Epithelial cell of proximal tubule (primary cell): Measurements from ENCODE around the gene LIX1L. TPM values are rescaled to one million over a fixed set of nuclear protein-coding genes. Genes with fewer than 3 reads are reported as not detected.
A peak's percentile ranks its signal among the peaks of the same experiment; 100 is the strongest.

Experiments used
- DNase-seq: peaks from one replicate; pipeline ENCODE4 v3.0.0-alpha.2; 2011; ENCODE audit warnings: low read depth
- H3K4me3 ChIP-seq: 2 replicates; pipeline ENCODE4 v1.5.1; 2011; ENCODE audit warnings: low read depth, mild to moderate bottlenecking, low read length
- CTCF ChIP-seq: conservative IDR thresholded peaks from 2 replicates; pipeline ENCODE4 v1.5.1; 2012; ENCODE audit warnings: low read depth, mild to moderate bottlenecking, low read length
- total RNA-seq: library from RNA; depleted of rRNA; stranded (reverse); fragments of >200 nt; gene quantifications from 2 replicates; pipeline ENCODE4 v1.2.3, GENCODE V29; 2015

The LIX1L gene
- total RNA-seq, 1 donor from 2014 or later = 32.5 TPM

DNA sequence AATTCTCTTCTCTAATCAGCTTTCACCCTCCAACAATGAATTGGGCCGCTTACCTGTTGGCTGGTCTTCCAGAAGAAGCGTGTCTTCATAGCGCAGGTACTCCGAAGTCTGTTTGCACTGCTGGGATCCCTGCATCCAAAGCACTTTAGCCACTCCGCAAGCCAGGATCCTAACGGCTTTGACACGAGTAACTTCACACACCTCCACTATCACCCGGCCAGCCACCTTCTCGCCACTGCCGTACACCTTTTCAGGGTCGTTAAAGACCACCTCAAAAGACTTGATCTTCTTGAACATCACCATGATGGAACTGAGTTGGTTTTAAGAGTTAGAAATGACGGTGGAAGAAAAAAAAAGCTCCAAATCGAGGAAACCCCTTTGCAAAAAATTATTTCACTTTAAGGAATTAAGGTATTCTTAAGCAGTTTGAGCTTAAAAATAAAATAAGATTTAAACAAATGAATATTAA lies 38.2 kb upstream of the LIX1L start:
- no peak for DNase-seq
- H3K4me3 ChIP-seq = peak overlapping the region; percentile 81
- no peak for TF ChIP-seq CTCF

GRCh38 chr1:145995148-145995881 lies 37.5 kb upstream of the LIX1L start:
- DNase-seq = no peak
- H3K4me3 ChIP-seq = peak overlapping the region; percentile 81
- no peak for TF ChIP-seq CTCF

DNA sequence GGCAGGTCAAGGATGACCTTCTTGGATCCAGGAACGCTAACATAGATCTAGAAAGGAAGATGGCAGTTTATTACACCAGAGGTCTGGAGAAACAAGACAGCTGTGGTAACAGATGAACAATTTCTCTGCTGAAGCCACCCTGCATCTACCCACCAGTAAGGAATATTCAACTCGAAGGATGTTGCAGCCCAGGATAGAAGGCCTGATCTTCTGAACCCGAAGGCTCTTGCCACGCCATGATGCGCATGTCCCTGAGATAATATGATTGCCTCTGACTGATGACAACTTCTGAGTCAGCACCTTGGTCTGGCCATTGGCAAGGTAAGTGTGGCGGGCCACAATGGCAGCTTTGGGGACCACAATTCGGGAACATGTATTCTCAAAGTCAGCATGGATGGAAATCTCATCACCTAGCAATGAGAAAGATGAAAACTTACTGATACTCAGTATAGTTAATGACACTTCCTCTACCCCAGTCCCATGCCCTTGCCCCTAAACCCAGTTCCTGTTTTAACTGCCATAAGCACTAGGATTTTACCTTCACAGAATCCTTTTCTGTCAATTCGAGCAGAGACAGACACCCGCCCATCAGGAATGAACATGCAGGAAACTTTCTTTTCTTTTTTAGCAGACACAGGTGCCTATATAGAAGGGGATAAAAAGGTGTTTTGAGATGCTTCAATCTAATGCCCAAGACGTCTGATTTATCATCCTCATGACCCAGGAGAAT lies 36.7 kb upstream of the LIX1L start:
- no peak for DNase-seq
- peak overlapping the region; percentile 81 for H3K4me3 ChIP-seq
- TF ChIP-seq CTCF = no peak

- TF ChIP-seq CTCF = no peak
- DNase-seq = no peak
- H3K4me3 ChIP-seq = peak overlapping the region; percentile 81
These were observed 36.0 kb upstream of the LIX1L start for GRCh38 chr1:145993618-145994390.

DNA sequence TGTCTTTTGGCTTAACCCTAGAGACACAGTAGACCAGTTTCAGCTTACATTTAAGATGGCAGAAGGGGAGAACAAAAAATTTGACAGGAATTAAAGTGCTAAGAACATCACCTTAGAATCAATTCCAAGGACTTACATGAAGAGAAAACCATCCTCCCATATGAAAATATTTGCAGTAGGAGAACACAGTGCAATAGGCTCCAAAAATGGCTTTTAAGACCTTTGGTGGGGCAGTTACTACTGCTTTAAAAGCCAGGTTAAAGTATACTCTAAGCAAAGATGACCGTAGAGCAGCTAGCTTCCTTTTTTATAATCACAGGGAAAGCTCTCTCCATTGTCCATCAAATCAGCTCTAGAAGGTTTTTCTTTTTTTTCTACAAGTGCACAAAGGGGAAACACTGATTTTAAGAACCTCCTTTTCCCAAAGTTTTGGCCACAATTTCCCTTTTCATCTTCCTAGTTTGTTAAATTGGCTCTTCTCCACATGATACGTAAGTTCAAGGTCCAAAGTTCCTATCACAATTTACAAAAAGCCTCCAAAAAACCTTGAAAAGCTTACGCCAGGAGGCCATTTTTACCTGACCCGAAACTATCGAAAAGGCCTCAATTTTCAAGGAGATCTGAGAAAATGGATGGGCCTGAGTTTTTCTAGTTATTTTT lies 35.3 kb upstream of the LIX1L start:
- no peak for TF ChIP-seq CTCF
- peak overlapping the region; percentile 81 for H3K4me3 ChIP-seq
- no peak for DNase-seq

- no peak for DNase-seq
- no peak for TF ChIP-seq CTCF
- H3K4me3 ChIP-seq = peak overlapping the region; percentile 81
These were observed 34.7 kb upstream of the LIX1L start for GRCh38 chr1:145992502-145992936.
